ENCODE results near the gene DAD1.
"Not testable (repeated sequence)": the region's sequence is repeated elsewhere in the genome, so short reads cannot be mapped to it uniquely, and the experiment has no call there.

The DAD1 gene

DNA sequence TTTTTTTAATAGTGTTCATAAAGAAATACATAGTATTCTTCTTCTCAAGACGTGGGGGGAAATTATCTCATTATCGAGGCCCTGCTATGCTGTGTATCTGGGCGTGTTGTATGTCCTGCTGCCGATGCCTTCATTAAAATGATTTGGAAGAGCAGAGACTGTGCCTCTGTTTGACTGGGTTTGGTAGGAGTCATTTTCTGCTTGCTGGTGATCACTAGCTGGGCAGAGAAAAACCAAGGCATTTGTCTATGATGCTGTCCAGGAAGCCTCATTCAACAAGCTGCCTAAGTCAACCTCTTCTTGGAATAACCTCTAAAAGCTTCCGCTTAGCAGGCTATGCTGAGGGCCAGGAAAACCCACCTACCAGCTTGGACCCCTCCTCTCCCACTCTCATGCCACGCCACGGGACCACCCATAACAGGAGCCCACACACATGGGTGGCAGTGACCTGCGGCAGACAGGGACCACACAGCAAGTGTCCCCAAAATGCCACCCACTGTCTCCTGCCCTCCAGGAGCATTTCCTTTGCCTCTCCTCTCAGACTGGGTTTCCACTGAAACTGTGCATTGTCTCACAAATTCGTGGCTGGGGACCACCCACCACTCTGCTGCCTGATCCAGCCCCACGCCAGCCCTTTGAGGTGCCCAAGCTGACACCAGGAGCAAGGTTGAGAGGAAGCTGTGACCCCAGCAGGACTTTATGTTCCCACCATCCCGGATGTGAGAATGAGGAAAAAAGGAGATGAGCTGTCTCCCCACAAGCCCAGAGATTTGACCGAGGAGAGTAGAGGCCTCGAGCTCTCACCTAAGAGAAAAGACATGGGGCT, 36.8 kb downstream of the DAD1 start:
- no peak for DNase-seq (ENCODE audit: low spot score)

GRCh38 chr14:22551605-22551997, 37.4 kb downstream of the DAD1 start:
- DNase-seq (ENCODE audit: low spot score), result no peak

DNA sequence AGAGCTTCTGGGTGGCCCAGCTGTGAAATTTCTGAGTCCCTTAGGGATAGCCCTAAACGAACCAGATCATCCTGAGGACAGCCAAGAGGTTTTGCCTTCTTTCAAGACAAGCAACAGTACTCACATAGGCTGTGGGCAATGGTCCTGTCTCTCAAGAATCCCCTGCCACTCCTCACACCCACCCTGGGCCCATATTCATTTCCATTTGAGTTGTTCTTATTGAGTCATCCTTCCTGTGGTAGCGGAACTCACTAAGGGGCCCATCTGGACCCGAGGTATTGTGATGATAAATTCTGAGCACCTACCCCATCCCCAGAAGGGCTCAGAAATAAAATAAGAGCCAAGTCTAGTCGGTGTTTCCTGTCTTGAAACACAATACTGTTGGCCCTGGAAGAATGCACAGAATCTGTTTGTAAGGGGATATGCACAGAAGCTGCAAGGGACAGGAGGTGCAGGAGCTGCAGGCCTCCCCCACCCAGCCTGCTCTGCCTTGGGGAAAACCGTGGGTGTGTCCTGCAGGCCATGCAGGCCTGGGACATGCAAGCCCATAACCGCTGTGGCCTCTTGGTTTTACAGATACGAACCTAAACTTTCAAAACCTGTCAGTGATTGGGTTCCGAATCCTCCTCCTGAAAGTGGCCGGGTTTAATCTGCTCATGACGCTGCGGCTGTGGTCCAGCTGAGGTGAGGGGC, 38.9 kb downstream of the DAD1 start:
- DNase-seq (ENCODE audit: low spot score), result no peak

DNA sequence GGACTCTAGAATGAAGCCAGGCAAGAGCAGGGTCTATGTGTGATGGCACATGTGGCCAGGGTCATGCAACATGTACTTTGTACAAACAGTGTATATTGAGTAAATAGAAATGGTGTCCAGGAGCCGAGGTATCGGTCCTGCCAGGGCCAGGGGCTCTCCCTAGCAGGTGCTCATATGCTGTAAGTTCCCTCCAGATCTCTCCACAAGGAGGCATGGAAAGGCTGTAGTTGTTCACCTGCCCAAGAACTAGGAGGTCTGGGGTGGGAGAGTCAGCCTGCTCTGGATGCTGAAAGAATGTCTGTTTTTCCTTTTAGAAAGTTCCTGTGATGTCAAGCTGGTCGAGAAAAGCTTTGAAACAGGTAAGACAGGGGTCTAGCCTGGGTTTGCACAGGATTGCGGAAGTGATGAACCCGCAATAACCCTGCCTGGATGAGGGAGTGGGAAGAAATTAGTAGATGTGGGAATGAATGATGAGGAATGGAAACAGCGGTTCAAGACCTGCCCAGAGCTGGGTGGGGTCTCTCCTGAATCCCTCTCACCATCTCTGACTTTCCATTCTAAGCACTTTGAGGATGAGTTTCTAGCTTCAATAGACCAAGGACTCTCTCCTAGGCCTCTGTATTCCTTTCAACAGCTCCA, 39.6 kb downstream of the DAD1 start:
- DNase-seq (ENCODE audit: low spot score), result no peak

DNA sequence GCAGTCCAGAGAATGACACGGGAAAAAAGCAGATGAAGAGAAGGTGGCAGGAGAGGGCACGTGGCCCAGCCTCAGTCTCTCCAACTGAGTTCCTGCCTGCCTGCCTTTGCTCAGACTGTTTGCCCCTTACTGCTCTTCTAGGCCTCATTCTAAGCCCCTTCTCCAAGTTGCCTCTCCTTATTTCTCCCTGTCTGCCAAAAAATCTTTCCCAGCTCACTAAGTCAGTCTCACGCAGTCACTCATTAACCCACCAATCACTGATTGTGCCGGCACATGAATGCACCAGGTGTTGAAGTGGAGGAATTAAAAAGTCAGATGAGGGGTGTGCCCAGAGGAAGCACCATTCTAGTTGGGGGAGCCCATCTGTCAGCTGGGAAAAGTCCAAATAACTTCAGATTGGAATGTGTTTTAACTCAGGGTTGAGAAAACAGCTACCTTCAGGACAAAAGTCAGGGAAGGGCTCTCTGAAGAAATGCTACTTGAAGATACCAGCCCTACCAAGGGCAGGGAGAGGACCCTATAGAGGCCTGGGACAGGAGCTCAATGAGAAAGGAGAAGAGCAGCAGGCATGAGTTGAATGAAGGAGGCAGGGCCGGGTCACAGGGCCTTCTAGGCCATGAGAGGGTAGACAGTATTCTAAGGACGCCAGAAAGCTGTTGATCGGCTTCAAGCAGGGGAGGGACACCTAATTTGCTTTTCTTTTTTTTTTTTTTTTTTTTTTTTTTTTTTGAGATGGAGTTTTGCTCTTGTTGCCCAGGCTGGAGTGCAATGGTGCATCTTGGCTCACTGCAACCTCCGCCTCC, 40.9 kb downstream of the DAD1 start:
- no peak for DNase-seq (ENCODE audit: low spot score)

DNA sequence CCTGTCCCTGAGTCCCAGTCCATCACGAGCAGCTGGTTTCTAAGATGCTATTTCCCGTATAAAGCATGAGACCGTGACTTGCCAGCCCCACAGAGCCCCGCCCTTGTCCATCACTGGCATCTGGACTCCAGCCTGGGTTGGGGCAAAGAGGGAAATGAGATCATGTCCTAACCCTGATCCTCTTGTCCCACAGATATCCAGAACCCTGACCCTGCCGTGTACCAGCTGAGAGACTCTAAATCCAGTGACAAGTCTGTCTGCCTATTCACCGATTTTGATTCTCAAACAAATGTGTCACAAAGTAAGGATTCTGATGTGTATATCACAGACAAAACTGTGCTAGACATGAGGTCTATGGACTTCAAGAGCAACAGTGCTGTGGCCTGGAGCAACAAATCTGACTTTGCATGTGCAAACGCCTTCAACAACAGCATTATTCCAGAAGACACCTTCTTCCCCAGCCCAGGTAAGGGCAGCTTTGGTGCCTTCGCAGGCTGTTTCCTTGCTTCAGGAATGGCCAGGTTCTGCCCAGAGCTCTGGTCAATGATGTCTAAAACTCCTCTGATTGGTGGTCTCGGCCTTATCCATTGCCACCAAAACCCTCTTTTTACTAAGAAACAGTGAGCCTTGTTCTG, 41.6 kb downstream of the DAD1 start:
- DNase-seq (ENCODE audit: low spot score), result no peak

DNA sequence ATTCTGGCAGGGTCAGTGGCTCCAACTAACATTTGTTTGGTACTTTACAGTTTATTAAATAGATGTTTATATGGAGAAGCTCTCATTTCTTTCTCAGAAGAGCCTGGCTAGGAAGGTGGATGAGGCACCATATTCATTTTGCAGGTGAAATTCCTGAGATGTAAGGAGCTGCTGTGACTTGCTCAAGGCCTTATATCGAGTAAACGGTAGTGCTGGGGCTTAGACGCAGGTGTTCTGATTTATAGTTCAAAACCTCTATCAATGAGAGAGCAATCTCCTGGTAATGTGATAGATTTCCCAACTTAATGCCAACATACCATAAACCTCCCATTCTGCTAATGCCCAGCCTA, 42.3 kb downstream of the DAD1 start:
- no peak for DNase-seq (ENCODE audit: low spot score)

DNA sequence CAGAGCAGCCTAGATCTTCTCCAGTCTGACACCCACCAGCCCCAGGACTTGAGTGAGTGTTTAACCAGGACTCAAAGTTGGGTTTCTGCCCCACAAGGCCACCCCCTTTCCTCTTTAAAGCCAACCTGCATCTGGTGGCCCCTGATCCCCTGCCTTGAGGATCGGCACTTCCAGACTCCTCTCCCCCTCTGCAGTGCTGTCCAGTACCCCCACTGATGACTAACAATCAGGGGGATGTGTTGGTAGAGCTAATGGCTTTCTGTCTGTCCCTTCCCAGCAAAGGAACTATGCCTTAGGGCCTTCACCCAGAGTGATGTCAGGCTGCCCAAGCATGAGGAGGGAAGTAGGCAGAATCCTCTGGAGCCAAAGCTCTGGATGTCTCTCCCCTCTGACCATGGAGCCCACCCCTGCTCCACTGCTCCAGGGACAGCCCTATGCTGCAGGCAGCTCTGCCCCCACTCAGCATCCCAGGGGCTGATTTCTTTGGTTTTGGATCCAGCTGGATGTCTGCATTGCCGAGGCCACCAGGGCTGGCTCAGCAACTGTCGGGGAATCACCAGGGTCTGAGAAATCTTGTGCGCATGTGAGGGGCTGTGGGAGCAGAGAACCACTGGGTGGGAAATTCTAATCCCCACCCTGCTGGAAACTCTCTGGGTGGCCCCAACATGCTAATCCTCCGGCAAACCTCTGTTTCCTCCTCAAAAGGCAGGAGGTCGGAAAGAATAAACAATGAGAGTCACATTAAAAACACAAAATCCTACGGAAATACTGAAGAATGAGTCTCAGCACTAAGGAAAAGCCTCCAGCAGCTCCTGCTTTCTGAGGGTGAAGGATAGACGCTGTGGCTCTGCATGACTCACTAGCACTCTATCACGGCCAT, 42.9 kb downstream of the DAD1 start:
- no peak for DNase-seq (ENCODE audit: low spot score)

DNA sequence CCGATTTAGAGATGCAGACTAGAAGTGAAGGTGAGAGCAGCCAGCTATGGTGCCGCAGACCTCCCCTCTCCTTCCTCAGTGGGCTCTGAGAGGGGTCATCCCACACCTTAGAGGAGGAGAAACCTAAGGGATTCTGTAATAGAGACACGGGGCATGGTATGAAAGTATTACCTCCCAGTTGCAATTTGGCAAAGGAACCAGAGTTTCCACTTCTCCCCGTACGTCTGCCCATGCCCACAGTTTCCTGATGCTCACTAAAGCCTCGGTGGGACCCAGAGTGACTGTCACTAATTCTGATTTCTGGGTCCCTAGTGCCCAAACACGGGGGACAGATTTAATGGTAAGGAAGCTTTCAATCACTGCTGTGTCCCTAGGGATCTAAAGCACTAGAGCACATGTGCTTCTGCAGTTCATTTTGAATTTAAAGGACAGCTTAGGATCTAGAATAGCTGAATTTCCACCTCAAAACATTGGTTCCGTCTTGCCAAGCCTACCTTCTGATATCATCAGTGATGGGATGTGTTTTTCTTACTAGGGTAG, 44.1 kb downstream of the DAD1 start:
- DNase-seq (ENCODE audit: low spot score), result no peak

DNA sequence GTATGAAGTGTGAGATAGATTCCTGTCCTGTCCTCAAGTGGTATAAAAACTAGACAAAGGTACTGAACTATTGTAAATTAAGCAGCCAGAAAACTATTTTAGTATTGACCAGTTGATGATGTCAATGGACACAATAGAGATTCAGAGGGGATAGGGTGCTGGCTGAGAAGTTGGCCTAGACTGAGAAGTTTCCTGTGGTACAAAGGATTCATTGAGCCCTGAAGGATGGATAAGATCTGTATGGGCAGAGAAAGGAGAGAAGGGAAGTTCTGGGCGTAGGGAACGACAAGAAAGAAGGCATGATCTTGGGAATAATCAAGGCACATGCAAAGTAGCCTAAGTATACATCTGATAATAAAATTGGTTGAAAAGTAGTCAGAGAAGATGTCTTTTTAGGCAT, 44.6 kb downstream of the DAD1 start:
- no peak for DNase-seq (ENCODE audit: low spot score)

DNA sequence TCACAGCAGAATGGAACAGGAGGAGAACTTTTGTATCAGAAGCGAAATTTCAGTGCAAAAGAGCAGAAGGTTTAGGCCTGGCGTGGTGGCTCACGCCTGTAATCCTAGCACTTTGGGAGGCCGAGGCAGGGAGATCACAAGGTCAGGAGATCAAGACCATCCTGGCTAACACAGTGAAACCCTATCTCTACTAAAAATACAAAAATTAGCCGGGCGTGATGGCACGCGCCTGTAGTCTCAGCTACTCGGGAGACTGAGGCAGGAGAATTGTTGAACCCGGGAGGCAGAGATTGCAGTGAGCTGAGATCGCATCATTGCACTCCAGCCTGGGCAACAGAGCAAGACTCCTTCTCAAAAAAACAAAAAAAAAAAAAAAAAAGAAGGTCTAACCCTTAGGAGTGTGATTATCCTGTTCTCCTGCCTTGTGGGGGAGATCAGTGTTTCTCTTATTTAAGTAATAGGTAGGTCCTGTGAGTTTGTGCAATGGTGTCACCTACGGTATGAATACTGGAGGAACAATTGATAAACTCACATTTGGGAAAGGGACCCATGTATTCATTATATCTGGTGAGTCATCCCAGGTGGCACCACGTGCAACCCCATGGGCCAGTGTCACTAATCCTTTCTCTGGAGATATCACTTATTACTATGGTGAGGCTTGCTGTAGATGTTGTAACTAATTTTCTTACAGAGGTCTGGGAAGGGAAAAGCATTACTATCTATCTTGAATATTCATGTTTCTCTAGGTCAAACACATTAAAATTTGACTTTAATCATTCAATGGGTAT, 45.3 kb downstream of the DAD1 start:
- DNase-seq (ENCODE audit: low spot score), result not testable (repeated sequence)

DNA sequence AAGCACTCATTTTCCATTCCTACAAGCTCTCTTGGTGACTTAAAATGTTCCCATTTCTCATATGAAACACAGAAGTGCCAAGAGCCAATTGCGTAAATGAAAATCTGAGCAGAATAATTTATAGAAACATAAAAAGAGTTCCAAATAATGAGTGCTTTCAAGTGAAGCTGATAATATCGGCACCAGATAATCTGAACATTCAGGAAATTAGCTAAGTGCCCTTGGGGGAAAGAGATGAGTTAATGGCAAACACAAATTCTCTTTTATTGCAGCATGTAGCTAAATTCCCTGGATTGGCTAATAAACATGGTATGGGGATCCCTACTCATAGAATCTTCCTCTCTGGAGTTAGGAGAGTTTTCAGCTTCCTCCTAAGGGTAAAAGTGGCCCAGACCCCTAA, 46.7 kb downstream of the DAD1 start:
- DNase-seq (ENCODE audit: low spot score), result no peak

DNA sequence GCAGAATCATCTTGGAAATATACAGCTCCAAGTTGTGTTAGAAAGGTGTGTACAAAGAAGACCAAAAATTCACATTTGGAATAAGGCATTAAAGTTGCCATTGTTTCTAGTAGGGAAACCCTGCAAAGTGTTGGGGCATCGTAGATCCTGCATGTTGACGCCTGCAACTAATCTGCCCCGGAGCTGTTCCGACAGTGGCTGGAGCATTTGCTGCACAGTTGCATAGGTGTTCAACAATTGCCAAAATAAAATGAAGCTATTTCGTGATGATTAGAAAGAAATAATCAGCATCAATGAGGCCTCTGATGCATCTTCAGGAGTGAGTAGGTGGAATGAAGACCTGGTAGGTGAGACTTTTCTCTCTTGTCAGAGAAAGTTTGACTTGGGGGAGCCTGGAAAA, 47.3 kb downstream of the DAD1 start:
- DNase-seq (ENCODE audit: low spot score), result no peak

DNA sequence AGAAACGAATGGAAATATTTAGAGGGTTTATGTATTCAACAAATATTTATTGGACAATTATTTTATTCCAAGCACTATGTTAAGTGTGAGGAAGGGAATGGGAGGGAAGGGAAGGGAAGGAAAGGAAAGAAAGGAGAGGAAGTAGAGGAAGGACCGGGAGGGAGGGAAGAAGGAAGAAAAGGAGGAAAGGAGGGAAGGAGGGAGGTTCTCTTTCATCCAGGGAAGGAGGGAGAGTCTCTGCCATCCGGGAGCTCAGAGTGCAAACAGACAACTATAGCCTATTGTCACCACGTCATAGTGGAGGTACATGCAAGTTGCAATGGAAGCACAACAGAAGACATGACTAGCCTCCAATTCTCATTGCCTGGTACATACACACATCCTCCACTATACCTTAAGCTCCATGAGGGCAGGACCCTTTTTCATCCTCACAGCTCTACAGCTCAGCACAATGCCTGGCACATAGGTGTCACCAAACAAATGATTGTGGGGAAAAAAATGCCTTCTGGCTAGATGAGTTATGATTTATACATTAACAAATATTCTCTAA, 48.1 kb downstream of the DAD1 start:
- DNase-seq (ENCODE audit: low spot score), result no peak

DNA sequence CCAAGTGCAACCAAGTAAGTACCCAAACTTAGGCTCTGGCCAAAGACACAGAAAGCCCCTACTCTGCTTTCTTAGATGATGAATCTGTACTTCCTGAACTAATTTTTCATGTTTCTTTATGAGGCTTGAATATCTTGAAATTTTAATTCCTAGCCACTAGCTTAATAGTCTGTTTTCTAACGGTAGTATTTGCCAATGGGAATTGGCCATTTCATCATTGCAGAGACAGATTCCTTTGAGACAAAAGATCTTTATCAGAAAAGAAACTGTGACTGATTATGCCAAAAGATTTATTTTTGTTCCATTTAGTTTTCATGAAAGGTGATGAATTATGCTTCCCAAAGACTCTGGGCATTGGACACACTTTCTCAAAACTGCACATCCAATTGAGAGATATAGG, 48.7 kb downstream of the DAD1 start:
- DNase-seq (ENCODE audit: low spot score), result no peak

DNA sequence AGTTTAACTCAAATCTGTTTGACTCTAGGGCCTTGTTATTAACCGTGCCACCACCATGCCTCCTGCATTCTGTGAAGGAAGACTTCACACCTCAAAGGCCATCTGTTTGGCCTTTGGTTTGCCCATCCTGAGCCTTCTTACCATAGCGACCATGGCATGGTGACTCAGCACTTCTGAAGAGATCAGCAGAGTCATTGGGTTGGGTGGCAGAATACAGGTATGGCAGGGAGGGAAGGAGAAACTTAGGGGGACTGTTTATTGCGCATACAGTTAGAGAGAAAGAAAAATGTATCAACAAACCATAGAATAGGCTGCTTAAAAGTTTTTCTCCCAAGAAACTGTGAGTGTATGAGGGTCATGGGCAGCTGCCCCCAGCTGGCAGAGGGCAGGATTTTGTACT, 49.2 kb downstream of the DAD1 start:
- DNase-seq (ENCODE audit: low spot score), result no peak

GRCh38 chr14:22538671-22539228, 50.3 kb downstream of the DAD1 start:
- DNase-seq (ENCODE audit: low spot score), result no peak

DNA sequence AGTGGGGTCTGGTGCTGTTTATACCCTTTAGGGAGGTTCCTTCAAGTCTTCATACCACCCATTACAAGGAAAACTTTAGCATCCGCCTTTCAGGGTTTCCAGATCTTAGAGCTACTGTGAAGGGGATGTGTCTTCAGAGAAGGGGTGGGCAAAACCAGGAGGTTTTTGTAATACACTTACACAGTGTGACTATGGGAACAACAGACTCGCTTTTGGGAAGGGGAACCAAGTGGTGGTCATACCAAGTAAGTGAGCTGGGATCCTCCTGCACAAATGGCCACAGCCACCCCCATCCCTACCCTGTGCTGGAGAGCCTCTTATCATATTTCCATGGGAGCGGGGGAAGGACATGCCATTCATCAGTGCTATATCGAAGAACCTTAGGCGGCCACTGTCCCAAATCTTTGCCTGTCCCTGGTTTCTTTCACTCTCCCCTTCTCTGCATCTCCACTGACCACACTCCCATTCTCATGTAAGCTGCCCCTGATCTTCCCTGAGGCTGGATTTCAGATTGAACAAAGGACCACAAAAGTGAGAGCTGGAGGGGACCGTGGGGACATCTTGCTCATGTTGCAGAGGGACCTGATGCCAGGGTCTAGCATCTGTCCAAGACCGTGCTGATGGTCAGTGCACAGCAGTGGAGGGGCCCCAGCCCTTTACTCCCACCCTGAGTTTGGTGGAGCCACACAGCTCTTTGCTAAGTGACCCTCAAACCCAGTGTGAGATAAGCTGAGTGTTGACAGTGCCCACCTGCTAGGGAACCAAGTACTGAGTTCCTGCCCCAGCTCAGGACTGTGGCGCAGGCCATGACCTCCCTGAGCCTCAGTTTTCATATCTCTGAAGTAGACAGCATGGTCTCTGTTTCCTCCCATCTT, 51.4 kb downstream of the DAD1 start:
- DNase-seq (ENCODE audit: low spot score), result no peak

All from RKO (cell line).